AG04449 (cell line): ENCODE measurements around the gene ZNF609.
A peak's percentile ranks its signal among the peaks of the same experiment; 100 is the strongest.

ENCODE experiments used
- CTCF ChIA-PET: fragments of 350-600 bp; formaldehyde crosslinking; extraction: SDS; loops from one replicate; lab custom pipeline; 2021; ENCODE audit warnings: antibody characterized with exemption; lab: Yijun Ruan, JAX
- POLR2A ChIA-PET: fragments of 400-600, 350-600 bp; formaldehyde crosslinking; extraction: SDS; loops from one replicate; lab custom pipeline; 2020; ENCODE audit warnings: antibody characterized with exemption, inconsistent platforms; lab: Yijun Ruan, JAX
- DNase-seq: peaks from one replicate; pipeline ENCODE4 v3.0.0-alpha.2; 2010; ENCODE audit warnings: low read depth, low spot score
- H3K4me3 ChIP-seq: 2 replicates; pipeline ENCODE4 v1.5.1; 2011; ENCODE audit warnings: low read depth, mild to moderate bottlenecking, control low read depth, low read length
- TF ChIP-seq, protein P1 (sequence below): IDR thresholded peaks from one replicate; pipeline ENCODE4 v1.5.1; 2011; ENCODE audit warnings: mild to moderate bottlenecking, moderate library complexity, low read length, control low read depth, inconsistent platforms; ENCODE audit not compliant: insufficient read depth; ENCODE audit errors: missing control alignments

Gene ZNF609

DNA sequence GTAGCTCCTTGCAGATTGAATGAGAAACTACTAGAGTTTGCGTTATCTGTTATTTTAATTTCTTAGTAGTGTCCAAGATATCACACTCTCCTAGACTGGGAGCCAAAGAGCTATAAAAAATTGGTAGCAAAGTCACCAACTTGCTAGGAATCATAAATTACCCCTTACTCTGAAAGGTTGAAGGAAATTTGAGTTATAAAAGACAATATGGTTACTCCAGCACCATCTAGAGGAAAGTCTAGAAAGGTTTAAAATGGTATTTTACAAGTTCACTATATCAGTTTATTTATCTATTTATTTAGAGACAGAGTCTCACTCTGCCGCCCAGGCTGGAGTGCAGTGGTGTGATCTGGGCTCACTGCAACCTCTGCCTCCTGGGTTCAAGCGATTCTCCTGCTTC is 193.4 kb downstream of the ZNF609 start:
- TF ChIP-seq, protein P1, sequence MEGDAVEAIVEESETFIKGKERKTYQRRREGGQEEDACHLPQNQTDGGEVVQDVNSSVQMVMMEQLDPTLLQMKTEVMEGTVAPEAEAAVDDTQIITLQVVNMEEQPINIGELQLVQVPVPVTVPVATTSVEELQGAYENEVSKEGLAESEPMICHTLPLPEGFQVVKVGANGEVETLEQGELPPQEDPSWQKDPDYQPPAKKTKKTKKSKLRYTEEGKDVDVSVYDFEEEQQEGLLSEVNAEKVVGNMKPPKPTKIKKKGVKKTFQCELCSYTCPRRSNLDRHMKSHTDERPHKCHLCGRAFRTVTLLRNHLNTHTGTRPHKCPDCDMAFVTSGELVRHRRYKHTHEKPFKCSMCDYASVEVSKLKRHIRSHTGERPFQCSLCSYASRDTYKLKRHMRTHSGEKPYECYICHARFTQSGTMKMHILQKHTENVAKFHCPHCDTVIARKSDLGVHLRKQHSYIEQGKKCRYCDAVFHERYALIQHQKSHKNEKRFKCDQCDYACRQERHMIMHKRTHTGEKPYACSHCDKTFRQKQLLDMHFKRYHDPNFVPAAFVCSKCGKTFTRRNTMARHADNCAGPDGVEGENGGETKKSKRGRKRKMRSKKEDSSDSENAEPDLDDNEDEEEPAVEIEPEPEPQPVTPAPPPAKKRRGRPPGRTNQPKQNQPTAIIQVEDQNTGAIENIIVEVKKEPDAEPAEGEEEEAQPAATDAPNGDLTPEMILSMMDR, result peak; percentile 9

DNA sequence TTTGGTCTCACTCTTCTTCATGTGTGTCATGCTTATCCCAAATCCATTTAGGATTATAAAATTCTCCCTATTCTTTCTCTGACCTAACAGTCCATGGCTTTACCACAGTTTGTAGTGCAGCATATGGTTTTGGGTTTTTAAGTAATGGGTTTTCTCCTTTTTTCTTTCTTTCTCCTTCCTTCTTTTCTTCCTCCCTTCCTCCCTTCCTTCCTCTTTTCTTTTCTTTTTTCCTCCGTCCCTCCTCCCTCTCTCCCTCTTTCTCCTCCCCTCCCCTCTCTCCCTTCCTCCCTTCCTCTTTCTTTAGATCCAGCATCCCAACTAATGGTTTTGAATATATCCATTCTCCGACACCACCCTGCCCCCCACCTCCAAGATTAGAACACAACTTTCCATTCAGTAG is 196.1 kb downstream of the ZNF609 start:
- TF ChIP-seq, protein P1, result no peak
- no peak for DNase-seq
- CTCF ChIA-PET, result interaction anchor here (1.2 to 2.4 kb wide), 4 partner anchors 27 to 231 kb away, joined by 4 to 8 read pairs (median 4); no protein-coding TSS in a partner anchor
- POLR2A ChIA-PET, result no interaction called here
- no peak overlapping the region for H3K4me3 ChIP-seq

More for the DNA sequence above, 193.4 kb downstream of the ZNF609 start:
- DNase-seq, result no peak
- no peak overlapping the region for H3K4me3 ChIP-seq
- ChIA-PET CTCF (interaction anchor here (0.6 to 3.7 kb wide), 20 partner anchors 9 to 449 kb away, joined by 3 to 63 read pairs (median 4); no protein-coding TSS in a partner anchor), POLR2A (no interaction called here)

DNA sequence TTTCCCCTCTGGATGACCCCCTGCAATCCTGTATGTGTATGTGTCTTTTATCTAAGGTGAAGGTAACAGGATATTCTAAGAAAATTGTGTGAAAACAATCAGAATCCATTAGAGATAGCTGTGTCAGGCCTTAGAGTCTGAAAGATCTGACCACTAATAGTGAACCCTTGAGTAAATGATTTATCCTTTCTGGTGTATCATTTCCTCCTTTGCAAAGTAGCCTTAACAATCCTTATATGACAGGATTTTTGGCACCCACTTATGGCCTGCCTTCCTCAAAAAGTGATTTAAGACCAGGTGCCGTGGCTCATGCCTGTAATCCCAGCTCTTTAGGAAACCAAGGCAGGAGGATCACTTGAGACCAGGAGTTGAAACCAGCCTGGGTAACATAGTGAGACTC is 204.8 kb downstream of the ZNF609 start:
- no peak overlapping the region for H3K4me3 ChIP-seq
- TF ChIP-seq, protein P1, result no peak
- ChIA-PET CTCF (interaction anchor here (1.0 to 3.0 kb wide), 2 partner anchors 11 to 63 kb away, joined by 6 to 12 read pairs; no protein-coding TSS in a partner anchor), POLR2A (no interaction called here)
- DNase-seq, result no peak

DNA sequence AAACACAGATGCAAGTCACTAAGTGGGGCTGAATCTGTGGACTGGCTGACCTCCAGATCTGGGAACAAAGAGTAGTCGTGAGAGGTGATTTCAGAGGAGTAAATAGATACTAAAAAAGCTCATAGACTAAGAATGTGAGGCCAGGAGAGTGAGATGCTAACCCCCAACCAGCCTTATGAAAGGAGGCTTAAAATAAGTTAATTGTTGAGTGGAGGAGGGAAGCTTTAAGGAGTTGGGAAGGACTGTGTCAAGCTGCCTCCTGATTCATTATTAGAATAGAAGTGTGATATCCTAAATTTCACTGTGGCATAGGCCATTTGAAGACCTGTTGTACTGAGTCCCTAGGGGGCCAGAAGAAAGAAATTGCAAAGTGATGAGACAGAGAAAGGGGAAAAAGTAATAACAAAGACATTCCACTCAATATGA is 207.4 kb downstream of the ZNF609 start:
- peak; percentile 14 for DNase-seq
- H3K4me3 ChIP-seq, result no peak overlapping the region
- POLR2A ChIA-PET, result no interaction called here
- CTCF ChIA-PET, result interaction anchor here (1.5 to 2.6 kb wide), 2 partner anchors 12 to 64 kb away, joined by 4 to 8 read pairs; no protein-coding TSS in a partner anchor
- TF ChIP-seq, protein P1, result no peak

DNA sequence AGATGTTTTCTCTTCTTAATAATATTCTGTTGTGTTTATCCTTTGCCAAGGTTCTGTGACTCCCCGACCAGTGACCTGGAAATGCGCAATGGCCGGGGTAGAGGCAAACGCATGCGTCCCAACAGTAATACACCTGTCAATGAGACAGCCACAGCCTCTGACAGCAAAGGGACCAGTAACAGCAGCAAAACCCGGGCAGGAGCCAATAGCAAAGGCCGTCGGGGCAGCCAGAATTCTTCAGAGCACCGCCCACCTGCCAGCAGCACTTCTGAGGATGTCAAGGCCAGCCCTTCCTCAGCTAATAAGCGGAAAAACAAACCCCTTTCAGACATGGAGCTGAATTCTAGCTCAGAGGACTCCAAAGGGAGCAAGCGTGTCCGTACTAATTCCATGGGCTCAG is 213.5 kb downstream of the ZNF609 start:
- TF ChIP-seq, protein P1, result no peak
- CTCF ChIA-PET, result interaction anchor here (1.1 to 2.4 kb wide), 3 partner anchors 9 to 13 kb away, joined by 3 to 9 read pairs (median 6); no protein-coding TSS in a partner anchor
- POLR2A ChIA-PET, result no interaction called here
- DNase-seq, result no peak
- H3K4me3 ChIP-seq, result no peak overlapping the region

DNA sequence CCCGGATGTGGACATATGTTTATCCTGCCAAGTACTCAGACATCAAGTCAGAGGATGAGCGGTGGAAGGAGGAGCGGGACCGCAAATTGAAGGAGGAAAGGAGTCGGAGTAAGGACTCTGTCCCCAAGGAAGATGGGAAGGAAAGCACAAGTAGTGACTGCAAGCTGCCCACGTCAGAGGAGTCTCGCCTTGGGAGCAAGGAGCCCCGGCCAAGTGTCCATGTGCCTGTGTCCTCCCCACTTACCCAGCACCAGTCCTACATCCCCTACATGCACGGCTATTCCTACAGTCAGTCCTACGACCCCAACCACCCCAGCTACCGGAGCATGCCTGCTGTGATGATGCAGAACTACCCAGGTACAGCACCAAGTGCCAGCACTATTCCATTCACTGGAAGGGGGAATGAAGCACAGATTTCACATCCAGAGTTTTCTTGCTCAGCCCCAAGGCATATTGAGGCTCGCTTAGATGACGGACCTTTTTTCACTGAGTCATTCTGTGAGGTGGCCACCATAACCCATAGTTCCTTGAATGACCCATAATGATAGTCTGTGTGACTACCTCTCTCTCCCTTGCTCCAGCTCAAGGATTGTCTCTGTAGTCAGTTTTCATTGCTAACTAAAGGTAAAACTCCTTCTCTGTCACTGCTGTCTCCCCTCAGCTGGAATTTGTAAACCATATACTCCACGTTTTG is 217.9 kb downstream of the ZNF609 start:
- ChIA-PET CTCF (interaction anchor here (5.1 to 21.0 kb wide), 4 partner anchors 11 to 252 kb away, joined by 28 to 690 read pairs (median 128); no protein-coding TSS in a partner anchor), POLR2A (interaction anchor here (0.6 kb wide), 1 partner anchor 45 kb away, joined by 3 read pairs; no protein-coding TSS in a partner anchor)
- DNase-seq, result no peak
- H3K4me3 ChIP-seq, result no peak overlapping the region
- TF ChIP-seq, protein P1, result no peak
